OCI-LY1 (cell line): Measurements from ENCODE around the gene ODF4.

Source experiments
- EZH2 ChIP-seq: fragments of 200-600 bp; sonication (generic), shearing (Covaris generic); IDR thresholded peaks from 2 replicates; pipeline ENCODE4 v1.8.0; 2017; ENCODE audit warnings: borderline replicate concordance, mixed run types, mild to moderate bottlenecking, antibody characterized with exemption, low read length, moderate library complexity, mixed read lengths
- TF ChIP-seq, protein P1 (sequence below): fragments of 200-600 bp; sonication (generic), shearing (Covaris generic); IDR thresholded peaks from 2 replicates; pipeline ENCODE4 v1.5.1; 2017; ENCODE audit warnings: mild to moderate bottlenecking, antibody characterized with exemption, low read length, moderate library complexity, mixed read lengths

DNA sequence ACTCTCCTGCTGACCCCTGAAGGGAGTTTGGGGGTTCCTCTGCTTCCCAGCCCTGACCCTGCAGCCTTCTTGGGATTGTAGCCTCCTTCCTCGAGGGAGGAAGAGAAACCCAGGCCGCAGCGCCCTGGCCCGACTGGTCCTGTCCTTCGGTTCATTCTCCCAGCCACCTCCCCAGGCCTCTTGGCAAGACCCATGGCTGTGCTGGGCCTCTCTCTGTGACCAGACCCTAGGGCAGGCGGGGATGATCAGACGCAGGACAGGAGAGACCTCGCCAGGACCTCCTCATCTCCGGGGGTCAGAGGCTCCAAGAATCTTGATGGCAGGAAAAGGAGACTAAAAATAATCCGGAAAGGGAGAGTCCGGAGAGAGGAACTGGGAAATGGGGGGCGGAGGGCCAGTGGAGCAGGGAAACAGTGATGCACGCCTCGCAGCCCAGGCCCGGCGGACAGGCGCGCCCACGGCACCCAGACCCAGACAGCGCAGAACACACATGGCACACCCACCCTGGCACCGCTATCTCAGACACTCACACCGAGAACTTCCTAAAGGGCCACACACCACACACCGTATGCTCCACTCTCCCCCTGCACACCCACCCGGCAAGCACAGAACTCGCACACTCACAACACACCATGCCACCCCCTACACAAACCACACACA lies 28.4 kb upstream of the ODF4 start:
- TF ChIP-seq, protein P1, sequence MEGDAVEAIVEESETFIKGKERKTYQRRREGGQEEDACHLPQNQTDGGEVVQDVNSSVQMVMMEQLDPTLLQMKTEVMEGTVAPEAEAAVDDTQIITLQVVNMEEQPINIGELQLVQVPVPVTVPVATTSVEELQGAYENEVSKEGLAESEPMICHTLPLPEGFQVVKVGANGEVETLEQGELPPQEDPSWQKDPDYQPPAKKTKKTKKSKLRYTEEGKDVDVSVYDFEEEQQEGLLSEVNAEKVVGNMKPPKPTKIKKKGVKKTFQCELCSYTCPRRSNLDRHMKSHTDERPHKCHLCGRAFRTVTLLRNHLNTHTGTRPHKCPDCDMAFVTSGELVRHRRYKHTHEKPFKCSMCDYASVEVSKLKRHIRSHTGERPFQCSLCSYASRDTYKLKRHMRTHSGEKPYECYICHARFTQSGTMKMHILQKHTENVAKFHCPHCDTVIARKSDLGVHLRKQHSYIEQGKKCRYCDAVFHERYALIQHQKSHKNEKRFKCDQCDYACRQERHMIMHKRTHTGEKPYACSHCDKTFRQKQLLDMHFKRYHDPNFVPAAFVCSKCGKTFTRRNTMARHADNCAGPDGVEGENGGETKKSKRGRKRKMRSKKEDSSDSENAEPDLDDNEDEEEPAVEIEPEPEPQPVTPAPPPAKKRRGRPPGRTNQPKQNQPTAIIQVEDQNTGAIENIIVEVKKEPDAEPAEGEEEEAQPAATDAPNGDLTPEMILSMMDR: no peak
- no peak for TF ChIP-seq EZH2
